WTC11 (cell line): ENCODE measurements around the gene BROX. TPM values are rescaled to one million over a fixed set of nuclear protein-coding genes. Genes with fewer than 3 reads are reported as not detected.

Source experiments
- total RNA-seq: library from RNA; stranded (reverse); gene quantifications from 3 replicates; pipeline ENCODE4 v1.2.3, GENCODE V29; 2021

BROX gene
- total RNA-seq, 1 experiment from 2014 or later, result 27.1 TPM

Other genes with a start within 250 kb of the BROX start
- 0.11 to 0.23 TPM (median 0.14 TPM) in 3 replicates for gene HHIPL2, start 164.5 kb upstream of the BROX start, total RNA-seq
- 10.8 to 12.9 TPM (median 12.0 TPM) in 3 replicates for gene TAF1A, start 122.6 kb upstream of the BROX start, total RNA-seq
- gene MIA3, start 94.5 kb upstream of the BROX start, total RNA-seq, result 52.8 to 70.0 TPM (median 54.9 TPM) in 3 replicates
- 75.2 to 81.2 TPM (median 78.9 TPM) in 3 replicates for gene AIDA, start 73 bp upstream of the BROX start, total RNA-seq
- not detected in 3 replicates for gene FAM177B, start 24.6 kb downstream of the BROX start, total RNA-seq
- 2.8 to 4.8 TPM (median 4.6 TPM) in 3 replicates for gene DISP1, start 102.5 kb downstream of the BROX start, total RNA-seq